GM19395 (cell line): Measurements from ENCODE around the gene TMEM120B.
"Not testable (repeated sequence)": the region's sequence is repeated elsewhere in the genome, so short reads cannot be mapped to it uniquely, and the experiment has no call there.

Experiments used
- ATAC-seq: cut with Tn5 transposase; IDR thresholded peaks from one replicate; pipeline ENCODE4 v1.9.1; 2021; ENCODE audit warnings: mild to moderate bottlenecking, moderate library complexity; ENCODE audit not compliant: unreplicated experiment

Gene TMEM120B

GRCh38 chr12:121708313-121709063 lies 4.1 kb upstream of the TMEM120B start:
- ATAC-seq = no peak

- not testable (repeated sequence) for ATAC-seq
Observed at GRCh38 chr12:121709064-121709424, 3.5 kb upstream of the TMEM120B start.

GRCh38 chr12:121709478-121709961 lies 3.0 kb upstream of the TMEM120B start:
- no peak for ATAC-seq

- no peak for ATAC-seq
Observed at GRCh38 chr12:121711361-121712189, 977 bp upstream of the TMEM120B start.

- peak; percentile 30 for ATAC-seq
Observed at GRCh38 chr12:121712190-121712460, 427 bp upstream of the TMEM120B start.

GRCh38 chr12:121713257-121713777 lies 765 bp downstream of the TMEM120B start:
- no peak for ATAC-seq

- ATAC-seq = no peak
Observed at GRCh38 chr12:121713793-121714192, 1.2 kb downstream of the TMEM120B start.

- ATAC-seq = not testable (repeated sequence)
Observed at GRCh38 chr12:121715055-121715454, 2.5 kb downstream of the TMEM120B start.

GRCh38 chr12:121715862-121716435 lies 3.4 kb downstream of the TMEM120B start:
- no peak for ATAC-seq

- ATAC-seq = no peak
Observed at GRCh38 chr12:121717041-121717699, 4.6 kb downstream of the TMEM120B start.

- no peak for ATAC-seq
Observed at GRCh38 chr12:121718653-121719239, 6.2 kb downstream of the TMEM120B start.

- ATAC-seq = no peak
Observed at GRCh38 chr12:121719926-121720414, 7.4 kb downstream of the TMEM120B start.

- ATAC-seq = no peak
Observed at GRCh38 chr12:121720762-121721161, 8.2 kb downstream of the TMEM120B start.

GRCh38 chr12:121722511-121722910 lies 10.0 kb downstream of the TMEM120B start:
- no peak for ATAC-seq

- ATAC-seq = no peak
Observed at GRCh38 chr12:121723200-121723599, 10.6 kb downstream of the TMEM120B start.

- no peak for ATAC-seq
Observed at GRCh38 chr12:121724925-121725324, 12.4 kb downstream of the TMEM120B start.

GRCh38 chr12:121725423-121725822 lies 12.9 kb downstream of the TMEM120B start:
- ATAC-seq = no peak

GRCh38 chr12:121729021-121729420 lies 16.5 kb downstream of the TMEM120B start:
- no peak for ATAC-seq

GRCh38 chr12:121731473-121731872 lies 18.9 kb downstream of the TMEM120B start:
- no peak for ATAC-seq

GRCh38 chr12:121733849-121734248 lies 21.3 kb downstream of the TMEM120B start:
- no peak for ATAC-seq
